Hypothalamus (tissue), 51 donors: Measurements from ENCODE around the gene RPS6KA4.

Source experiments
- DNase-seq, 51 donors: peaks; one replicate each; lab custom pipeline; 2025; lab: John Stamatoyannopoulos, UW

The RPS6KA4 gene

DNA sequence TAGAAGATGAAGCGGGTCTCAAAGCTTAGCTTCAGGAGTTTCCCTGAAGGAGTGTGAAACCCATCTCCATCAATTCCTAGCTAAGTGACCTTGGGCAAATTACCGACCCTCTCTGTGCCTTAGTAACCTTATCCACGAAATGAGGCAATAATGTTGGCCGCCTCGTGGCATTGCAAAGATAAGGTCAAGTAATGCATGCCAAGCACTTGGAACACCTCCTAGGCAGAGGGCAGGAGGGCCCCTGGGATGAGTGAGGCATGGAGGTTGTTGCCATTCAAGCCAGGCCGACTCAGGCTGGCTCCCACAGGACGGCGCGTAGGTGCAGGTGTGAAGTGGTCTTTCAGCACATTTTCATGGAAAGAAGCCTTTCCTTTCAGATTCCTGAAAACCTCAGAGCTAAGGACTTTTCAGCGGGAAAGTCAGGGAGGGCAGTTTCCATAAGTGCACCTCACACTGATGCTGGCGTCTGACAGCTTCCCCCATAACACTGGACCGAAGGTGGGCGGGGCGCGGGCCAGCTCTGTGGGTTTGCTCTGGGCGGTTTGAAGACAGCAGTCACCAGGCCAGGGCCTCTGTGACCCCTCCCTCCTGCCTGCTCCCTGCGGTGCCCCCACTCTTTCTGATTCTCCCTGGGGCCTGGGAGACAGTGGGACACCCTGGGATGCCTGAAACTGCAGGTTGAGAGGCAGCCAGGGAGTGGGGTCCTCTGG is 25.2 kb downstream of the RPS6KA4 start:
- no peak for DNase-seq

DNA sequence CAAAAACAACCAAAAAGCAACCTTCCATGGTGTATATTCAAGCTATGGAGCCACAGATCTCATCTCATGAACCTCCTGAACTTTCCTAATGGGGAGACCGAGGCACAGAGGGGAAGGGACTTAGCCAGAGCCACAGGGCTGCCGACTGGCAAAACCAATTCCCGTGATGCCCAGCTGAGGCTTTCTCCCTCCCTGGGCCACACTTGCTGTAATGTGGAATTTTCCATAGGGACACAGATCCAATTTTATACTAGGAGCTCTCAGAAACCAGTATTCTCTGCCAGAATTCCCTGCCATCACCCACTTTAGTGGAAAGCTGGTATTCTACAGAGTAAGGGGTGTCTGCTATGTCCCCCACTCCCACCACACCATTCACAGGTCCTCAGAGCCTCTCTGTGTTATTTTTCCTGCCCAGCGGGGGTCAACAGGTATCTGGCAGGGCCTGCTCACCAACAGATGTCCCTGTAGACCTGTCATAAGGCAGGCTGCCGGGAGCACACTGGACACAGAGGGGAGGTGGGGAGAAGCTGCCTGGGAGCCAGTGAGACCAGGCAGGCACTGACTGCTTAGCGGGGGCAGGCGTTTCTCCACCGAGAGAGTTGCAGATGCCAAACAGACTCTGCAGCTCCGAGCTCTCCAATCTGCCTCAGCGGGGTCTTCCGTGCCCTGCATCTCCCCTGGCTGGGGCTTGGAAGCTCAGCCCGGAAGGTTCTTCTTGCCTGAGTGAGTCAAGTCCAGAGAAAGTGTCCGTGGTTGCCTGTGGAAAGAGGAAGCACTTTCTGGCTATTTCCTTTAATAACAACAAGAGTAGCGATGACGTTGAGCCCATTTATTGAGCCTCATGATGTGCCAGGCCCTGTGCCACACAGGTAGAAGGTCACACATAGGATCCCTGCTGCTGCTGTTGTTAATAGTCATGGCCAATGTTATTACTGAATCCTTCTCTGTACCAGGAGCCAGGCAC is 26.3 kb downstream of the RPS6KA4 start:
- peak in 11 of 51 donors; percentile 10 to 60 (median 27) for DNase-seq

- DNase-seq: peak in 1 of 51 donors; percentile 20
Measured at GRCh38 chr11:64385945-64386704, 27.2 kb downstream of the RPS6KA4 start.

GRCh38 chr11:64387916-64388315 is 29.0 kb downstream of the RPS6KA4 start:
- DNase-seq: no peak

DNA sequence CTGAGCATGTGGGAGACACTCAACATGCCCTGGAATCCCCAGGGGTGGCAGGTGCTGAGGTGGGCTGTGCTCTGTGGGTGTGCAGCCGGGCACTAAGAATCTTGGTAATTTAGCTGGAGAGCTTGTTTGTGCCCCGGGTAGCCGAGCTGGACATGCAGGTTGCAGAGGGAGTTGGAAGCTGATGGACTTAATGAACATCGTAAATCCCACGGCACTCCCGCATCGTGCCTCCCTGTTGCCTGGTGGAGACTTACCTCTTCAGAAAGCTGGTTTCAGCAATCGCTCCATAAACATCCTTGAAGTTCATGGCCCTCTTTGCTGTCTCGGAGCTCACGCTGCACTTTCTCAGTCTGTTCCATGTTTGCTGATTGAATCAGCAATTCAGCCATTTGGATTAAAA is 29.9 kb downstream of the RPS6KA4 start:
- DNase-seq: no peak

DNA sequence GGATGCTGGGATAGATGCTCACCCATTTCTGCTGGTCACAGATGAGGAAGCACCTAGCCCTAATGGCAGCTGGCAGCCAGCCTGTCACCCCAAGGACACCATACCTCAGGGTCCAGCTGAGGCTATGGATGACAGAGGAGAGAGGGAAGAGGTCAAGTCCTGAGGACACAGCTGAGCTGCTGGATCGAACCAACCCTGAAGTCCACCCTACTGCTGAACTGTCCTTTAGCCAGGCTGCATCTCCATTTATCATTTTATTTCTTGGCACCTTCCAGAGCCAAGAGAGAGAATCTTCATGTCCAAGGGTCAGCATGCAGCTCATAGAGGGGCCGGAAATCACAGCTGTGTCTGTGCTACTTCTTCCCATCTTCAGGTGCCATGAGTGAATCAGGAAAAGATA is 30.9 kb downstream of the RPS6KA4 start:
- no peak for DNase-seq

DNA sequence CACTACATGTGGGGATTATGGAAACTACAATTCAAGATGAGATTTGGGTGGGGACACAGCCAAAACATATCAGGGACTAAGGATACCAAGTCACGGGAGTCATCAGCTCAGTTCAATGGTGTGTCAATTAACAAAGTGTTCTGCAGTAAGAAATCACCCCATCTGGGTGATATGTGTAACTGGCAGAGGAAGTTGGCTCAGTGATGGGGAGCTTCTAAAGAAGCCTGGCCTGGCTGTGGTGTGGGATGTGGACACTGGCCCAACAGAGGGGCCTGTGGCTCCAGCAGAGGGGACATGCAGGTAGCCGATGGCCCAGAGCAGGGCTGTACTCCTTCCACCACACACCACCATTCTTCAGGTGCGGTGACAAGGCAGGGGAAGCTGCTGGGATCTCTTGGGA is 31.6 kb downstream of the RPS6KA4 start:
- DNase-seq: no peak

DNA sequence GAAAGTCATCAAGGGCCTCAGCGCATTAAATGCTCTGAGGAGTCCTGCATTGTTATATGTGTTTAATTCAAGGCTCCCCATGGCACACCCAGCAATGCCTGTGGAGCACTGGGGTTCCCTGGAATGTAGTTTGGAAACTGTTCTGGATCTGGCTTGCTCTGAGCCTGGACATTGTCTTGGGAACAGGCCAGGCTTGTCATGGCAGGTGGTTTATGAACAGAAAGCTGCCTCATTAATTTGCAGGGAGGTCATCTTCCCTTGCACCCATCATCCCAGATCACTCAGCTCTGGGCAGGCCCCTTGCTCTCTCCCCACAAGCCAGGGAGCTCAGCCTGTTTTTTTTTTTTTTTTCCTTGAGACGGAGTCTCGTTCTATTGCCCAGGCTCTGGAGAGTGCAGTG is 32.9 kb downstream of the RPS6KA4 start:
- no peak for DNase-seq

DNA sequence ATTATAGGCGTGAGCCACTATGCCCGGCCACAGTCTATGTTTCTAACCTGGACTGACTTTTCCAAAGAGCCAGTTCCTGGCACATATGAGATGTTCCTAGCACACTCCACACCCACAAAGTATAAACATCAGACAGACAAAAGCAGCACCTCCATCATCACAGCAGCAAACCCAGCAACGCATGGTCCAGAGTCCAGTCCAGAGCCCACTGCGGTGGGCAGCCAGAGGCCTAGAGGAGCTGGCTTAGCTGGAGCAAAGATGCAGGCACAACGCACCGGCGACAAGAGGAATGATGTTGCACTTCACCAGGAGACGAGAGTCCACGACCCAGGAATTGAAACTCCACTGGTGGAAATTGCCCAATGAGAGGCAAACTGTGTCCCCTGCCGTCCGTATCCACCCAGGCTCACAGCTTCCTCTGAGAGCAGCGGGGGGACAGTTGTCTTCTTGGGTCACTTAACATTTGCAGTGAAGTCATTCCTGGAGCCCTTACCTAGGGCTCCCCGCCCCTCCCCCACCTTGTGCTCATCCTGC is 36.6 kb downstream of the RPS6KA4 start:
- DNase-seq: peak in 7 of 51 donors; percentile 5 to 42 (median 21)

- DNase-seq: peak in 3 of 51 donors; percentile 31 to 42 (median 40)
Measured at GRCh38 chr11:64396079-64396591, 37.2 kb downstream of the RPS6KA4 start.

GRCh38 chr11:64400102-64400501 is 41.1 kb downstream of the RPS6KA4 start:
- no peak for DNase-seq

DNA sequence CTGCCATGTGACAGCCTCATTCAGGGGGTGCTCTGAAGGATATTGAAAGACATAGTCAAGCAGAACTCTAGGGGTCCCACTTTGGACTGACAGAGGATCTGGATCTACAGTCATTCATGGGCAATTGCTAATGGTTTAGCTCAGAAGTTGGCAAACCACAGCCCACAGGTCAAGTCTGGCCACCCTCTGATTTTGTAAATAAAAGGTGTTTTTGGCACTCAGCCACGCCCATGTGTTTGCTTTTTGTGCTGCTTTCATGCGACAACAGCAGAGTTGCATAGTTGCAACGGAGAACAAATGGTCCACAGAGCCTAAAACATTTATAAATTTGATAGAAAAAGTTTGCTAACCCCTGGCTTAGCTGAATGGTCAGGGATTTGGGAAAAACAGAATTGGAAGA is 41.7 kb downstream of the RPS6KA4 start:
- no peak for DNase-seq

- no peak for DNase-seq
Measured at GRCh38 chr11:64401775-64402174, 42.8 kb downstream of the RPS6KA4 start.

DNA sequence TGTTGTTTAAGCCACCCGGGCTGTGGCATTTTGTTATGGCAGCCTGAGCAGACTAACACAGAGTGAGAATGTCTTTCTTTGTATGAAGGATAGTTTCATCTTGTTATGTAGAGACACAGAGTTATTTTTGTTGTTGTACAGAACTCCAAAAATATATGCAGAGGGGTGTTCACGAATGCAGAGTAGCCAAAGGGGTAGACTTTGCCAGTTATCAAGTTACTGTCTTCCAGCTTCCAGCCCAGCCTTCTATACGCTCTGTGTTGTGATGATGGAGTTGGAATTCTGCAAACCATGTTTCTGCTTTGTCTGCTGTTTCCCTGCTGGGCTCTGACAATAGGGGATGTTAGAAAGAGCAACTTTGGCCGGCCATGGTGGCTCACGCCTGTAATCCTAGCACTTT is 44.1 kb downstream of the RPS6KA4 start:
- DNase-seq: no peak

GRCh38 chr11:64406221-64406946 is 47.4 kb downstream of the RPS6KA4 start:
- DNase-seq: peak in 1 of 51 donors; percentile 13

- DNase-seq: no peak
Measured at GRCh38 chr11:64407221-64407620, 48.3 kb downstream of the RPS6KA4 start.

DNA sequence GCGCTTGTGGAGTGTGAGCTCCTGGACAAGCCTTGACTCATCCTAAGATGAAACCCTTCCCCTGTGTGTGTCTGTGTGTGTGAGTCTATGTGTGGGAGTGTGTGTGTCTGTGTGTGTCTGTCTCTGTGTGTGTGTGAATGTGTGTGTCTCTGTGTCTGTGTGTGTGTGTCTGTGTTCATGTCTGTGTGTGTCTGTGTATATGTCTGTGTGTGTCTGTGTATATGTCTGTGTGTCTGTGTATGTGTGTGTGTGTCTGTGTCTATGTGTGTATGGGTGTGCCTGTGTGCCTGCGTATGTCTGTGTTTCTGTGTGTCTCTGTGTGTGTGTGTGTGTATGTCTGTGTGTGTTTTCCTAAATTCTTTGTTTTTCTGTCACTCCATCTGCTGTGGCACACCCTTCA is 48.7 kb downstream of the RPS6KA4 start:
- DNase-seq: no peak

DNA sequence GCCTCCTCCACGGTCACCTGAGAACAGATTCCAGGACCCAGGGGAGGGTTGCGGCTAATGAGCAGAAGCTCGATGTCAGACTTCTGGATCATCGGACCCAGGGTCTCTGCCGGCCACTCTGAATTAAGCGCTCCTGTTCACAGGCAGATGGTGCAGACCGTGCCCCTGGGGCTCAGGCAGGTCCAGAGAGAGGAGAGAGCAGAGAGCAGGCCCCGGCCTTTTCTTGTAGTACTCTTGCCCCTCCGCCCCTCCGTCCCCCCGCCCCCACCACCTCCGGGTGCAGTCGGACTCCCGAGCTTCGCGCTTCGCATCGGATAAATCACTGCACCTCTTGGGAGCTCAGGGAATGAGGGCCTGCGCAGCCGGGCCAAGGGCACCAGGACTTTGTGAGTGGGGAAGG is 50.3 kb downstream of the RPS6KA4 start:
- DNase-seq: no peak

- peak in 1 of 51 donors; percentile 3 for DNase-seq
Measured at GRCh38 chr11:64409707-64410403, 50.9 kb downstream of the RPS6KA4 start.
